GM18867 (cell line): ENCODE measurements around the gene OPRM1.
"Not testable (repeated sequence)": the region's sequence is repeated elsewhere in the genome, so short reads cannot be mapped to it uniquely, and the experiment has no call there.

ENCODE experiments used
- ATAC-seq: cut with Tn5 transposase; IDR thresholded peaks from one replicate; pipeline ENCODE4 v1.9.1; 2021; ENCODE audit warnings: mild to moderate bottlenecking, moderate library complexity; ENCODE audit not compliant: unreplicated experiment

The OPRM1 gene

DNA sequence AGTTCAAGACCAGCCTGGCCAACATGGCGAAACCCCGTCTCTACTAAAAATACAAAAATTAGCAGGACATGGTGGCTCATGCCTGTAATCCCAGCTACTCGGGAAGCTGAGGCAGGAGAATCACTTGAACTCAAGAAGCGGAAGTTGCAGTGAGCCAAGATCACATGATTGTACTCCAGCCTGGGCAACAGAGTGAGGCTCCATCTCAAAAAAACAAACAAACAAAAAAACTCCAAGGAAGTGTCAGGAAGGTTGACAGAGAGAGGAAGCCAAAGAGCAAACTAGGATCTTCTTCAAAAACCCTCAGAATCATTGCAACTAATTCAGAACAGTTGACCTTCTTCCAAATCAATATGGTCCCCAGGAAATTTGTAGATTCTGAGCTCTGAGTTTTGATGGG, 162.6 kb downstream of the OPRM1 start:
- not testable (repeated sequence) for ATAC-seq

DNA sequence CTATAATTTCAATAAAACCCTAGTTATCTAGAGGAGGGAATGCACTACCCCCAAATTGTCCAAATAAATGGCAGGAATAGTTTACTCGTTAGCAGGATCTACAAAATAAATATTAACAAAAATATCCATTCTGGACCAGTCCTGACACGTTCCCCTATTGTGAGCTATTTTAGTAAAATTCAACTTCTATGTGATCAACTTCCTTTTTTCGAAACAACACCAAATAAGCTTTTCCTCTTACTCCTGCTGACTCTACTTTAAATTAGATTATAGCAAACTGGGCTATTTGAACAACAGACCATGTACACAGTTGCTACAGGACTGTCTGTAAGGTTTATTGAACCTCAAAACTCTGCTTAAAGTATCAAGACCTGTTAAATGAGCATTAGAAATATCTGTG, 163.3 kb downstream of the OPRM1 start:
- no peak for ATAC-seq

DNA sequence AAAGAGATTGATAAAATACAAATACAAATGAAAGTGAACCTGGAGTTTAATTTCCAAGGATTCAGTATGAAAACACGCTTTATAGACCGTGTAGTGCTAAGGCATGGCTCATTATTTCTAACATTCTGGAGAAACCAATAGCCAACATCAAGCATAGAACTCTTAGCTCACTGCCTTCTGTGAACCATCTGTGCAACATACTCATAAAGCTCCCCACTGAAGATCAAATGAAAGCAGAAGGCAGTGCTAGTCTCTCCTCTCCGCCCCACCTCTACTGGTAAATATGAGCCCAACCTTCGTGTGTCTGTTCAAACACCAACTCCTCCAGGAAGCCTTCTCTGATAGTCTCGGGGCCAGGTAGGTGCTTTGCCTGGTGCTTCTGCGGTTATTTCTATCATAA, 163.9 kb downstream of the OPRM1 start:
- ATAC-seq = no peak

DNA sequence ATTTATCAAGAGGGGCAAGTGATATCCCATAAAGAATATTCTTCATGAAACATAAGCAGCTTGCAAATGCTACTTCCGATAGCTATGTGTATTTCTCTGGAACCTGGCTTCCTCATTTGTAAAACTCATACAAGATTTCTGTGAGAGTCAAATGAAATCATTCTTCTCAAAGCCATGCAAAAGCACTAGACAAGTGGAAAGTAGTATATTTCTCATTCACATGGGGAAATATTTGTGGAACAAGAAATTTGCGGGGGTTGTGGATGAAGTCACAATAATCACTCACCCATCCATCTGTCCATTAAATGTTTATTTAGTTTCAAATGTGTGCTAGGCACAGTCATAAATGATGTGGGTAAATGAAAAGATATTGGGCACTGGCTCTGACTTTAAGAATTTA, 167.1 kb downstream of the OPRM1 start:
- ATAC-seq = no peak

DNA sequence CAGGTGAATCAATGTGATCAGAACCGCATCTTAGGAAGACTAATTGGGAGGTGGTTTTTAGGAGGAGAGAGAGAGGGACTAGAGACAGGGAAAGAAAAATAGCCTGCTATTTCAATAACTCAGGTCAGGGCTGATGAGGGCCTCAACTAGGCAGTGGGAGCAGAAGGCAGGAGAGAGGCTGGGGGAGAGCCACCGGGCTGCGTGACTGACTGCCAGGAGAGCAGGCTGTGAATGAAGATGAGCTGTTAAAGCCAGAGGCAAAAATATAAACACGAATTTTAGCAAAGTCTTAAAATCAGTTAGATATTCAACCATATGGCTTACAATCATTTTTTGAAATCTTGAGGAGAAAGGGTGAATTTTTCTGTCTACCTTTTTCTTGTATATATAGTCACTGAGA, 168.0 kb downstream of the OPRM1 start:
- no peak for ATAC-seq

DNA sequence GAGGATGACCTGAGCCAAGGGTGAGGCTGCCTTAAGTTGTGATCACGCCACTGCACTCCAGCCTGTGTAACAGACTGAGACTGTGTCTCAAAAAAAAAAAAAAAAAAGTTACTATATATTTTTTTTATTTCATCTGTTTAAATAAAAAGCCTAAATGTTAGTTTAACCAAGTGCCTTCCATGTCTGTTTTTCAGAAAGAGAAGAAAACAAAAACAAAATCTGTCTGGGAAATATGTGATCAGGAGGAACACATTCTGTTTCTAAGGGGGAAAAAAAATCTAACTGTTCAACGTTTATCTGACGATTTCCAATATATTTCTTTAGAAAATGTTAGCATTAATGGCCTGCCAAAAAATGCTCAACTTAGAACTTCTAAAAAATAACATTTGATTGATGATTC, 170.5 kb downstream of the OPRM1 start:
- ATAC-seq = no peak

DNA sequence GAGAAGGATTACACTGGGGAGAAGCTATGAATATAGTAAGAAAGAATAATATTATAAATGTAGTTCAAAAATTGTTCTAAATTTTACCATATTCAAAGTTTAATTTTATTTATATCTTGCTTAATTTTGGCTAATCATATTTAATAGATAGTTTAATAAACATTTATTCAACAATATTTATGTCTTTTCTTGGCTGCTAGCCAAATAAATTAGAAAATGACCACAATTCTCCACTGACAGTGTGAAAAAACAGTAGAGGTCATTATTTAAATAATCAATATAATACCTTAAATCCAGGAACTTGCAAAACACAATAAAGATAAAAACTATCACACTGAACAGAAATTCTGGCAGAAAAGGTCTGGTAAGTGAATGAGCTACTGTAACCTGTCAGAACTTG, 171.6 kb downstream of the OPRM1 start:
- no peak for ATAC-seq

DNA sequence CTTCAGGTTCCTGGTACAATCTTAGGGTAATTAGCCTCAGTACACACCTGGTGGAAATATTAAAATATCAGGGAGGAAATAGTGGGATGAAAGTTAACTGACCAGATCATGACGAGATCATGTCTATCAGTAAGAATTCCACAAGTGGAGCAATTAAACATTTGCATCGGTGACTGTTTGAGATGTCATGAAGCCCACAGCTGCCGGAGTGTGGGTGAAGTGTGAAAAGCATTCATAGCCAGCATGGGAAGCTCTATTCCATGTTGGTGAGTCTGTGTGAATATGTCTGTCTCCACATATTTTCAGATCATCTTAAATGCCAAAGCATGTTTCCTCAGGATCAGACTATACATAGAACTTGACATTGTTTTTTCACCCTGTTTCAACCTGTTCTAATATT, 174.7 kb downstream of the OPRM1 start:
- no peak for ATAC-seq

DNA sequence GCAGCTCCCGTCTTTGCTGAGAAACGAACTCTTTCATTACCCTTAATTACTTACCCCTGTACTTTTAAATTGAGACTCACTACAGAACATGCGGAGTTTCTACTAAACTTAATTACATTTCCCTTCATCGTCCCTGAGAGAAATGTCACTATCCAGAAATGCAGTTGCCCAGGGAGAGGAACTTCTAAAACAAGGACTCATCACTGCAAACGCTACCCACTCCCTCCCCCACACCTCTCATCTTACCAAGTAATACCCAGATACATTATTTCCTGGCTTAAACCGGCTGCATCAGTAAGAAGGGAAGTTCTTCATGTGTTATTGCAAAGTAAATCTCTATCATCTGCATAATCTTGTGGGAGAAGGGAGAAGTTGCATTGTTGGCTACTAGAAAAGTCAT, 179.3 kb downstream of the OPRM1 start:
- ATAC-seq = no peak

DNA sequence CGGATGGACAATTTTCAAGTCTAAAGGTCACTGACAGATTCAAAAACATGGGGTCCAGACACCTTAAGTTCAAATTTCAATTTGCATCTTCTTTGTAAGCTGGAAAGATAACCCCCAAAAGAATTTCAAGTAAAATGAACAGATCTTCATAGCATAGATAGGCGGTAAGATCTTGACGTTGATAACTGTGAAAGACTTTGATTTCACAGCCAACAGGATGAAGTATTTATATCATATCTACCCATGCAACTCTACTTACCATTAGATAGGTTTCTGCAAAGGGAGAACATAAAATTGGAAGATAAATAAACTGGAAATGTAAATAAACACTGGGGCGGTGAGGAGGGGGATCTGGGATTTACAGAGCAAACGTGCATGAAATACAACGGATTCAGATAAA, 179.7 kb downstream of the OPRM1 start:
- no peak for ATAC-seq

DNA sequence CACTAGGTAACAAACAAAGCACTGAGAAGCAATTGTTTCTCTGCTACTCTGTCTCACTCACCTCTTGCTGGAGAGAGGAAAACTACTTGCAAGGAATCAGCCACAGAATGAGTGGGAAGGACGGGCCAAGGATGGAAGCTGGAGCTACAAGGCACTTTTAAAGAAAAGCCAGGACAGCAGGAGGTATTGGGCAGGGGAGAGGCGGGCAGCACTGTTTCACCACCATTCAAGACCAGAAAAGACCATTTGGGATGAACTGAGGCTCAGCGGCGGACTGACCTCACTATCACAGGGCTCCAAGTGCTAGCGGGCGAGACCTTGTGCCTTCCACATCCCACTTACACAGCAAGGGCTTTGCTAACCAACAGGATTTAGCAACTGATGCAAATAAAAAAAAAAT, 180.2 kb downstream of the OPRM1 start:
- no peak for ATAC-seq

DNA sequence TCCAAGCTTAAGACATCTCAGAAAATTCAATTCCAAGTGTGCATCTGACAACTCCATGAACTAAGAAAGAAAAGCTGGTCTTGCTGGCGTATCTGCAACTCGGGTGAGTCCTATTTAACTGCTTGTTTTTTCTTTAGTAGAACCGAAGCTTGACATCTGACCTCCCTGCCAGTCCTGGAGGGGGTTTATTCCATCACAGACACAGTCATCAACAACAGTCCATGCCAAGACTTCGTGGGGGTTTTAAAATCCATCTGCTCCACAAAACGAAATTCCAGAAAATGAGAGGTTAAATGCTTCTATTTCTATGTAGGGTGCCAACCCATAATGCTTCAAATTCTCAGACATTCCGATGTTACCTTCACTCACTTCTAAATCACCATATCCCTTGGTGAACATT, 183.7 kb downstream of the OPRM1 start:
- no peak for ATAC-seq

DNA sequence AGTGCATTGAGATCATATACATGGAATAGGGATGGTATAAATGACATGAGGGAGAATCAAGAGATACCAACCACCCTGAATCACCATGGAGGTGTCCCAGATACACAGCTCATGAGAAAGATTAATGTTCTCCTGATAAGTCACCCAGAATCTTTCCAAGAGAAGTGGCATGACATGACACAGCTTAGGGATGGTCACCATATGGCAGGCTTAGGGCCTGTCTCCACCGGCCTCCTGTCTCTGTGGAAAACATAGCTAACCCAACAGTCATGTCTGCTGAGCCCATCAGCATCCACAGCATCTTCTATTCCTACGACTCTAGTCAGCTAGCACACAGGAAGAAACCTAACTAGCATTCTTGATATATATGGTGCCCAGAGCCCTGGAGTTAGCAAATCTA, 184.3 kb downstream of the OPRM1 start:
- ATAC-seq = no peak

DNA sequence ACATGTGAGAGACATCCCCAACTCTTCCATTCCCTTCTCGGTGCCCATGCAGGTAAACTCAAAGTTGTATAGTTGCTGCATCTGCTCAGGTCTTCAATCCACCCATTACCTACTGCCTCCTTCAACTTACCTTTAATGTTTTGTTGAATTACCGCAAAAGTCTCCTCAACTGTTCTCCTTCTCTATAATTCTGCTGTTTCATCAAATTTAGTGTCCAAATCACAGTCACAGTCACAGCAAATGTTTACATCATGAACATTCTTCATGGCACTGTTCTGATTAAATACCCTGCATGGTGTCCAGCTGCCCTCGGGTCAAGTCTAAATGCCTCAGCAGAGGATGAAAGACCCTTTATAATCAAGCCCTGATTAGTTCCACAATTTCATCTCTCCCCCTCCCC, 187.4 kb downstream of the OPRM1 start:
- ATAC-seq = no peak

DNA sequence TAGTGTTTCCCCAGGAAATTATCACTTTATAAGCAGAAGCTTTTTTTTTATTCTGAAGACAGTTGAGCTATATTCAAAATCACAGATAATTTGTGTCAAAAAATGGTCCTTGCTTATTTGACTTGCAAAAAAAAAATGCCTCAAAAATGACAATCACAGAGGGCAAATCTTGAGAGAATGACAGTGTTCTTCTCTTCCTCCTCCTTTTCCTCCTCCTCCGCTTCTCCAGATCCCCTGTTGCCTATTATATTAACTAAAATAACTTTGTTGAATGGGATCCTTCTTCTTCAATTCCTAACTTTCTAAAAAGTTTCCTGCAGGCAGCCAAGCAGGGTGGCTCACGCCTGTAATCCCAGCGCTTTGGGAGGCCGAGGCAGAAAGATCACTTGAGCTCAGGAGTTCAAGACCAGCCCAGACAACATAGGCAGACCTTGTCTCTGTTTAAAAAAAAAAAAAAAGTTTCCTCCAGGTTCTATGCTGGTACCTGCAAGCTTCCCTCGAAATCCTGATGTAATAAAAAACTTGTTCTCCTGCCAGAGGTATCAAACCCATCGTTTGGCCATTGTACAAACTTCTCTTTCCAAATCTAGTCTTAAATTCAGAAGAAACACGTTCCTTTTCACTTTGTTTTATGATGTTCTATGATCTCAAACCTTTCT, 189.0 kb downstream of the OPRM1 start:
- no peak for ATAC-seq

DNA sequence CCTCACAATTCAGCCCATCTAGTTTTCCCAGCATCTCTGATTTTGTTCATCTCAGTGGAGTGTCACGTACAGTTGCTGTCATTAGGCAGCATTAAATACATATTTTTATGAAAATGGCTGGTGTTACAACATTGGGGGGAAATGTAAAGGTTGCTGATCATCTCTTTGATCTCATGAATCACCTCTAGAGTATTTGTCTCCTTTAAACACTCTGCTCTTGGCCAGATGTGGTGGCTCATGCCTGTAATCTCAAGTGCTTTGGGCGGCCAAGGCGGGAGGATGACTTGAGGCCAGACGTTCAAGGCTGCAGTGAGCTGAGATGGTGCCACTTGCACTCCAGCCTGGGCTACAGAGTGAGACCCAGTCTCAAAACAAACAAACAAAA, 189.5 kb downstream of the OPRM1 start:
- ATAC-seq = no peak

DNA sequence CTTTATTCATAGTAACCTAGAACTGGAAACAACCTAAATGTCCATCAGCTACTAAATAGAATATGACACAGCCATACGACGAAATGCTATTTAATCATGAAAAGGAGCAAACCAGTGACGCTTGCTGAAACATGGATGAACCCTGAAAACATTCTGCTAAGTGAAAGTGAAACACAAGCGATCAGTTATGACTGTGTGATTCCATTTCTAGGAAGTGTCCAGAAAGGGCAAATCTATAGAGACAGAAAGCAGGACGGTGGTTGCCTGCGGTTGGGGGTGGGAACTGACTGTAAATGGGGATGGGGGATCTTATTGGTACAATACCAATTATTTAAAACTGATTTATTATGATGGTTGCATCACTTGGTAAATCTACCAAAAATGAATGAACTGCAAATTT, 190.7 kb downstream of the OPRM1 start:
- peak; percentile 70 for ATAC-seq

DNA sequence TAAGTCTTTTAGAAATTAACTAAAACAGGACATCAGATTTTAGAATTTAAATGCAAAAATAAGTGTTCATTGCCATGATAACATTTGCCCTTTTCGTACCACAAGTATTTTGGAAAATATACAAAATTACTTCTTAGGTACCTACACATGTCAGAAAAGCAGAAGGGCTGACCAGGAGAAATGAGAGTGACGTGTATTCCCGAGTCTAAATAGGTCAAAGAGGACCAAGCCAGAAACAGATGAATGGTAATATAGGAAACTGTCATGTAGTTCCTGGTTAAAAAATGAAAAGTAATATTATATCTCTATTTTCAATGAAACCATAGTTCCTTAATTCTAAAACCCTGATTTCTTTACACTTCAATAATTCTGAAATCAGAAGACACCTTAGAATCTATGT, 191.4 kb downstream of the OPRM1 start:
- ATAC-seq = no peak

DNA sequence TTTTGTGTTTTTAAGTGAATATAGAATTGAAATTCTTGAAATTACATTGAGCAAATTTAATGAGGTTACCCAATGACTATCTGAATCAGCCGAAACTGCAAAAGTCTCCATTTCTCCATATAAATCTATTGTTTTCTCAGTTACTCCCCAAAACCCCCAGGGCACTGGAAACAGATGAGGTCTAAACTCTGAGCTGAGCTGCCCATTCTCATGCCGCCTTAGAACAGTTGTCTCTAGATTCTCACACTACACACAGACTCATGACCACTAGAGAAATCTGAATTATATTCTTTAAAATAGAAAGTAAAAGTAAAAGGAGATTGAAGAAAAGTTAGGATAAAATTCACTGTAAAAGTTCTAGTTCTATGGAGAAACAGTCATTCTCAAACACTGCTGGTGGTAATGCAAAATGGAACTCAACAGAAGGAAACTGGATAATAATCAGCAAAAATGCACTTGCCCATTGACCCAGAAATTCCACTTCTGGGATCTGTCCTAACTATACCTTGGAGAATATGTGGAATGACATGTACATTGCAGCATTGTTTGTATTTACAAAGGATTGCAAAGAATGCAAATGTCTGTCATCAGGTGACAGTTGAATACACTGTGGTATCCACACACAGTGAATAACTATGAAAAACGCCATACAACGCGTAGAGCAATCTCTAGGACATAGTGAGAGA, 192.0 kb downstream of the OPRM1 start:
- no peak for ATAC-seq

DNA sequence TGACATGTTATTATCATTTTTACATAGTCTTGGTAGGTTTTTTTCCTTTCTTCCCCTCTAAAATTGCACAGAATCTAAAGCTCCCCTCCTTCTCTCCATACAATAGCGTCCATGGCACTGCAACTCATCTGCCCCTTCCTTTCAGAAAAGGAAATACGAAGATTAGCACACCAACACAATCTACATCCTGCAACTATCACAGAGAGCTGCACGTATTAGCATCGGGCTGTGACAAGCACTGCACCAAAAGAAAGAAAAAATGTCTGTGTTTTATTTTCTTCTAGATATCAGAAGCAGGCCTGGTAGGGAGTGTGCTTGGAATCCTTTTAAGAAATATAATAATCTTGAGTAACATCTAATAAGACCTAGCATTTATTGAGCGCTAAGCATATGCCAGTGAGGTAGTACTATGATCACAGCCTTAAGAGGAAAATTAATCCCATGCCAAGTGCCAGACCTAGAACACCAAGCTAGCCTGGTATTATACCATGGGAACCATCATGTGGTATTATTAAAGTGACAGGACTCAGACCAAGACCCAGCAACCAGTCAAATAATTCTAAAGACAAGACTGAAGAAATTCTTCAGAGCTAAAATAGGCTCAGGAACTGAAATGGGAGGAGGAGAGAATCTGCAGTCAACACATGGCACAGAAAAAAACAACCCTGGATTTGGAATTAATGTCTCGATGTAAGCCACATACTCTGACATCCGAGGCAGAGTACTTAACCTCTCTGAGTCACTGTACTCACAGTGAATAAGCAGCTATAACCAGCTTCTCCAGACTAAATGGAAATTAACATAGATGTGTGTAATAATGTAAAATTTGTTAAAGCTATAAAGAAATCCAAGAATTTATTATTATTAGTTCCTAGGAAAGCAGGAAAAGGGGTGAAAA, 193.2 kb downstream of the OPRM1 start:
- ATAC-seq = no peak

DNA sequence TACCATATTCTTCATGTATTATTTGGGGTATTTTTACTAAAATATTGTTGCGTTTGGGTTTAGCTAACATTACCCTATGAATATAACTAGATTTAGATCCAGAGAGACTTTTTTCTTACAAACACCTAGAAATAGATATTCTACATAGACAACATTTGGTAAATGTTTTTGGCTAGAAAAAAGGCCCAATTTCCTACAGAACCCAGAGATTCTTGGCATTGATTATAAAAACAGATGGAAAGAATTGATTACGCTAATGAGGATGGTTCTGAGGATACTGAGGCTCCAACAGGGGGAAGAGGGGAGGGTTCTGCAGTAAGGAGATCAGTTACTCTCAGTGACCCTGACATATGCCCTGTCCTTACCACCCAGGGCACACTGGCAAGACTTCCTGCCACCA, 194.3 kb downstream of the OPRM1 start:
- no peak for ATAC-seq
